Astrocyte (in vitro differentiated cells and primary cell): ENCODE results near the gene ABTB2.

Source experiments
- CTCF ChIP-seq: IDR thresholded peaks from 2 replicates; pipeline ENCODE4 v1.5.1; 2011; ENCODE audit warnings: low read depth, mild to moderate bottlenecking, inconsistent platforms, low read length, moderate library complexity; ENCODE audit not compliant: insufficient read depth
- EZH2 ChIP-seq: IDR thresholded peaks from 2 replicates; pipeline ENCODE4 v1.6.1; 2012; ENCODE audit warnings: mild to moderate bottlenecking, low read length, inconsistent platforms; ENCODE audit not compliant: insufficient read depth

DNA sequence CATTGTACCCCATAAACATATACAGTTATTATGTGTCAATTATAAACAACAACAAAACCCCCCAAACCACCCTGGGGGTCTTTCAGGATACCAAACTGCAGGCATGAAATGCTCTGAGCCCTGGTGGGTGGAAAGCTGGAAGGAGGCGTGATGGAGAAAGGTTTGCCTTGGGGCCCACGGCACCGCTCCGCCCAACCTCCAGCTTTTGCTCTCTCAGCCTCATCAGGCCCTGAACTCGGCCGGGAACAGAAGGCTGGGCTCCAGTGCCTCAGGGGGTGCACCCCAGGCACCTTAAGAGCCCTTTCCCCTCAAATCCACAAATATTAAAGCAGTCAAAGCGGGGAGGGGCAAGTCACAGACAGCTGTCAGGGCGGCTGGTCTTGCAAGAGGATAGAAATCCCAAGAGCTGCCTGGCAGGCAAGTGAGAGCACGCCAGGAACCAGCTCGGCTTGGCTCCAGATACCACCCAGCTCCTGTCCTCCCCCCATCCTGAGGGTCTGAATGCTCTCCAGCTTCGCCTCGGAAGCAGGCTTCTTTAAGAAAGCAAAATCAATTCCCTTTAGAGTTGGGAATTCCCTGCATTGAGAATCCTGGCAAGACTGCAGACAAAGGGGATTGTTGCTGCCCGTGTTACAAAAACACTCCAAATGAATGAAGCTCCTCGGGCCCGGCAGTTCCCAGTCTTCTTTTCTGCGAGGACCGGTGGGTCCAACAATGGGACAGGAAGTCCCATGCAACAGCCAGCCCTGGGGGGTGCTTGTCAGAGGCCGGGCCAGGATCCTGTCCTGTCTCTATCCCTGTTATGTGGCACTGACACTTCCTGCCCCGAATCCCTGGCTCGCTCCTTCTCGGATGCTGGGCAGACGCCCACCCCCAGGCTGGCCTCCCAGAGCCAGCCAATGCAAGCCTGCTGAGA is 171.6 kb downstream of the ABTB2 start:
- TF ChIP-seq EZH2, result no peak
- no peak for TF ChIP-seq CTCF
